ACC112 (cell line): Measurements from ENCODE around the gene SLC28A3.

ENCODE experiments used
- H2AFZ ChIP-seq: fragments of 200-600 bp; sonication (generic); one replicate; pipeline ENCODE4 v1.6.0; 2017; ENCODE audit warnings: antibody characterized with exemption, low read length; ENCODE audit not compliant: unreplicated experiment
- H3K27ac ChIP-seq: fragments of 200-600 bp; sonication (generic); 2 replicates; pipeline ENCODE4 v1.5.1; 2014; ENCODE audit warnings: low read depth, mild to moderate bottlenecking, antibody characterized with exemption, low read length, moderate library complexity
- H3K27me3 ChIP-seq: fragments of 200-600 bp; sonication (generic); 2 replicates; pipeline ENCODE4 v1.6.1; 2014; ENCODE audit warnings: mild to moderate bottlenecking, antibody characterized with exemption, low read length, moderate library complexity, mixed read lengths; ENCODE audit not compliant: insufficient read depth
- H3K36me3 ChIP-seq: fragments of 200-600 bp; sonication (generic); 2 replicates; pipeline ENCODE4 v1.6.1; 2016; ENCODE audit warnings: mild to moderate bottlenecking, antibody characterized with exemption, low read length, moderate library complexity, mixed read lengths; ENCODE audit not compliant: insufficient read depth
- H3K4me1 ChIP-seq: fragments of 200-600 bp; sonication (generic); one replicate; pipeline ENCODE4 v1.6.1; 2016; ENCODE audit warnings: low read length, mixed read lengths; ENCODE audit not compliant: insufficient read depth, unreplicated experiment, control insufficient read depth
- H3K4me3 ChIP-seq: fragments of 200-600 bp; sonication (generic); 2 replicates; pipeline ENCODE4 v1.5.1; 2014; ENCODE audit warnings: mild to moderate bottlenecking, low read depth, low read length
- H3K79me2 ChIP-seq: fragments of 200-600 bp; sonication (generic); one replicate; pipeline ENCODE4 v1.6.0; 2016; ENCODE audit warnings: low read length; ENCODE audit not compliant: control insufficient read depth, unreplicated experiment, insufficient read depth

Gene SLC28A3

DNA sequence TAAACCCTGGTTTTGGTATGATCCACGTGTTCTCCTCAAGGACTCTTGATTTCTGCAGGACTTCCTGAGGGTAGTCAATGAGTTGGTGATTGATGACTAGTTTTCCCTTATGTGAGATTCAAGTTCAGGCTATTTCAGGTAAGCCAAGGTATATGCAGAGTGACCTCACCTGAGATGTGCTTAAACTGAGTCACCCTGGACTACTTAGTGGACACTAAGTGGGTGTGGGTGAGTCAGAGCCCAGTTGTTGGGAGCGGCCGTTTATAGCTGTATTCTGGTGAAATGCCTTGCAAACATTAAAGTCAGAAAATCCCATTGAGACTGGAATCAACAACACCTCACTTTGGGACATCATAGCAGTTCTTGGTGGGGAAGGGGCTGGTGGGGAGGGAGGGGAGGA, 62.9 kb downstream of the SLC28A3 start:
- no peaks in the 10 kb centered on the region for H3K27me3 ChIP-seq
- H3K79me2 ChIP-seq: no peaks in the 10 kb centered on the region
- no peak overlapping the region for H3K27ac ChIP-seq
- H3K4me1 ChIP-seq: no peaks in the 10 kb centered on the region
- H2AFZ ChIP-seq: no peak overlapping the region
- no peak overlapping the region for H3K4me3 ChIP-seq
- no peaks in the 10 kb centered on the region for H3K36me3 ChIP-seq

DNA sequence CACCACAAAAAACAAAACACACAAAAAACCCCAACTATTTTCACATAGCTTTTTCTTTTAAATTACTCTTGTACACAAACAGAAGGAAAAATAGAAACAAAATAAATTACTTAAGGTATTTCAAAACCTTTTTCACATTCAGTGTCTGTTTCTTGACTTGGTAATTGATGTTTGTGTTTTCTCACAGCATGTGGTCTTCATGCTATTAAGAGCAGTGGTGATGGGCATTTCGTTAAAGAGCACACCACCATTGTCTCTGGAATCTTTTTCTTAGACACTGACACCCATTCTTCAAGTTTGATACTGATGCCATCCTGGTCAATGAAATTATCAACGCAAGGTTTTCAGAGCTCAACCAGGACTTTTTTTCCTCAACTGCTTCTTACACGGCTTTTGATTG, 63.8 kb downstream of the SLC28A3 start:
- Histone ChIP-seq H3K4me1 (peaks cover 4% of the 10 kb centered on the region), H2AFZ (no peak overlapping the region), H3K36me3 (no peaks in the 10 kb centered on the region), H3K27me3 (peaks cover 7% of the 10 kb centered on the region; the same call in 1 of the 2 replicates), H3K27ac (no peak overlapping the region), H3K4me3 (no peak overlapping the region), H3K79me2 (no peaks in the 10 kb centered on the region)

DNA sequence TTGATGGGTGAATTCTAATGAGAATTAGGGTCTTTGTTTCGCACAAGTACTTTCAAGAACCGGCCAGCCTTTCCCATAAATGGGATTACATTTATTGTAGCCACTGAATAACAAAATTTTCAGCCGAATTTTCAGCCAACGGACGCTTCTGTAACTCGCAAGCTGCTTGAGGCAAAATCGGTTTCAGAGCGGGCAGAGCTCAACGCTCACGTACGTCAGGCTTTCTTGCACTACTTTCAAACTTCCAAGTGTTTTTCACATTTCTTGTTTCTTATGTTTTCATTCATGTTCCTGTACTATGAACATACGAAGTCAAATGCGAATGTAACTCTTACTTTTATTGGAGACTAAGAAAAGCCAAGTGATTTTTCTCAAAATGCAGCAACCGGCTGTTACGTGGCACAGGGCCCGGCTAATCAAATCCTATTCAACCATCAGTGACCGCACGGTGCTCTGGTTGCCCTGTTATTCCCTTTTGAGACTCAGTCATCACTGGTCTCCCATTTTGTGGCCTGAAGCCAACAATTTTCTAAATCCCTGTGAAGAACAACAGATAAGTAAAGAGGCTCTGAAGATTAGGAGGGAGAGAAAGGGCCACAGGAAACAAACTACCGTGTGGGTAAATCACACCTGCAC, 68.5 kb downstream of the SLC28A3 start:
- Histone ChIP-seq H3K27me3 (peaks cover 7% of the 10 kb centered on the region; the same call in 1 of the 2 replicates), H3K27ac (0 out of 2 replicates have a peak overlapping the region, but pooled peaks have one; percentile 2), H2AFZ (peak overlapping the region; percentile 49), H3K36me3 (no peaks in the 10 kb centered on the region), H3K4me3 (peak overlapping the region; percentile 76), H3K79me2 (no peaks in the 10 kb centered on the region), H3K4me1 (peaks cover 4% of the 10 kb centered on the region)

- H2AFZ ChIP-seq: peak overlapping the region; percentile 49
- H3K4me3 ChIP-seq: peak overlapping the region; percentile 76
- H3K27ac ChIP-seq: 0 out of 2 replicates have a peak overlapping the region, but pooled peaks have one; percentile 2
- peaks cover 4% of the 10 kb centered on the region for H3K4me1 ChIP-seq
- H3K27me3 ChIP-seq: peaks cover 7% of the 10 kb centered on the region; the same call in 1 of the 2 replicates
- H3K79me2 ChIP-seq: no peaks in the 10 kb centered on the region
- no peaks in the 10 kb centered on the region for H3K36me3 ChIP-seq
These were observed 69.0 kb downstream of the SLC28A3 start for GRCh38 chr9:84271531-84271900.

- Histone ChIP-seq H3K27me3 (peaks cover 7% of the 10 kb centered on the region; the same call in 1 of the 2 replicates), H2AFZ (peak overlapping the region; percentile 49), H3K27ac (no peak overlapping the region), H3K79me2 (no peaks in the 10 kb centered on the region), H3K4me1 (peaks cover 4% of the 10 kb centered on the region), H3K4me3 (peak overlapping the region; percentile 76), H3K36me3 (no peaks in the 10 kb centered on the region)
These were observed 69.6 kb downstream of the SLC28A3 start for GRCh38 chr9:84270847-84271530.

DNA sequence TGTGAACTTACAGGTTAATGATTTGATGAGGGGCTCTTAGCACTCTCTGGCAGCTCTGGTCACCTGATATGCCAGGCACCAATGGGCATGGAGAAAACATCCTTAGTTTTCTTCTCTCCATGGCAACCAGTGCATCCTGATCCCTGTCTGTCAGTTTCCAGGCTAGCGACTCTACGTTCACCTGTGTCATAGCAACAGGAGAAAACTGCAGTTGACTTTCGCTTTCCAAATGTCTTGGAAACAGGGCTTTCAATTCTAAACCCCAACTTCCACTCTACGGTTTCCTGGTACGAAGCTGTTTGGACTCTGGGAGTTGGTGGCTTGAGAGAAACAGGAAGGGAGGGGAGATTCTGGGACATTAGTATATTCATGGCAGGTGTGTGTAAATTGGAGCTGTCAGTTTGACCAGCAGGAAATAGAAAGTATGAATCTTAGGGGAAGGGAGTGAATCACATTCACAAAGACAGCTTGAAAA, 74.4 kb downstream of the SLC28A3 start:
- Histone ChIP-seq H2AFZ (no peak overlapping the region), H3K27ac (no peak overlapping the region), H3K79me2 (no peaks in the 10 kb centered on the region), H3K4me1 (no peaks in the 10 kb centered on the region), H3K27me3 (no peaks in the 10 kb centered on the region), H3K36me3 (no peaks in the 10 kb centered on the region), H3K4me3 (no peak overlapping the region)

GRCh38 chr9:84264307-84265029, 76.1 kb downstream of the SLC28A3 start:
- no peaks in the 10 kb centered on the region for H3K27me3 ChIP-seq
- no peaks in the 10 kb centered on the region for H3K79me2 ChIP-seq
- no peak overlapping the region for H3K4me3 ChIP-seq
- no peak overlapping the region for H2AFZ ChIP-seq
- H3K4me1 ChIP-seq: no peaks in the 10 kb centered on the region
- H3K27ac ChIP-seq: no peak overlapping the region
- H3K36me3 ChIP-seq: no peaks in the 10 kb centered on the region

GRCh38 chr9:84261070-84261746, 79.3 kb downstream of the SLC28A3 start:
- H2AFZ ChIP-seq: peak overlapping the region; percentile 65
- no peaks in the 10 kb centered on the region for H3K4me1 ChIP-seq
- H3K27ac ChIP-seq: no peak overlapping the region
- H3K36me3 ChIP-seq: no peaks in the 10 kb centered on the region
- peak overlapping the region; percentile 53 for H3K4me3 ChIP-seq
- no peaks in the 10 kb centered on the region for H3K27me3 ChIP-seq
- H3K79me2 ChIP-seq: no peaks in the 10 kb centered on the region

GRCh38 chr9:84258371-84258770, 82.2 kb downstream of the SLC28A3 start:
- H3K4me3 ChIP-seq: no peak overlapping the region
- H2AFZ ChIP-seq: no peak overlapping the region
- no peaks in the 10 kb centered on the region for H3K36me3 ChIP-seq
- no peaks in the 10 kb centered on the region for H3K79me2 ChIP-seq
- peaks cover 4% of the 10 kb centered on the region; the same call in 1 of the 2 replicates for H3K27me3 ChIP-seq
- H3K4me1 ChIP-seq: no peaks in the 10 kb centered on the region
- H3K27ac ChIP-seq: no peak overlapping the region

DNA sequence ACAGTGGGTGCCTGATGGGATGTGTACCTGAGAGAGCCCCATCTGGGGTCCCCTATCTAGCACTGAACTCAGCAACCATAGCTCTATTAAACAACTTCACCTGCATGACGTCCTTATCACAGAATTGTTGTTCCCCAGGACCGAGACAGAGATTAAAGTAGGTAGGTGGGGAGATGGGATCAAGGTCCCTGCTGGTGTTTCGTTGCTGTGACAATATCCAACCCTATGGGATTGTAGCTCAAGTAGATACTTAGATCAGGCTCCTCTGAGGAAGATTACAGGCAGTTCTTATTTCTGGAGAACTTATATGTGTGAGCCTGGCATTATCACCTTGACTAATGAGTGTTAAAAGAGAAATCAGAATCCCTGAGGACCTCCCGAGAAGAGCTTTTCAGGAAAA, 84.9 kb downstream of the SLC28A3 start:
- Histone ChIP-seq H3K36me3 (no peaks in the 10 kb centered on the region), H3K27ac (no peak overlapping the region), H3K4me1 (no peaks in the 10 kb centered on the region), H3K27me3 (peaks cover 21% of the 10 kb centered on the region), H3K4me3 (no peak overlapping the region), H3K79me2 (no peaks in the 10 kb centered on the region), H2AFZ (no peak overlapping the region)
